ENCODE results near the gene ABITRAM. TPM values are rescaled to one million over a fixed set of nuclear protein-coding genes. Genes with fewer than 3 reads are reported as not detected.

The ABITRAM gene
- total and polyA plus RNA-seq, 2 of the 13 experiments (the other 11 are each of a cell fraction or from before 2014, with no cell fraction given): 10.2 to 21.6 TPM

- no peak for TF ChIP-seq ZNF407 (CRISPR knock-in tag; IDR thresholded peaks at IDR 0.05; ENCODE audit: not compliant biosample characterization)
- no peak for TF ChIP-seq ZKSCAN5 (CRISPR knock-in tag; IDR thresholded peaks at IDR 0.05)
- no peak for TF ChIP-seq MATR3 (CRISPR knock-in tag; IDR thresholded peaks at IDR 0.05)
- no peak for TF ChIP-seq PAF1 (CRISPR knock-in tag; IDR thresholded peaks at IDR 0.05)
- TF ChIP-seq ZNF557 (CRISPR knock-in tag; IDR thresholded peaks at IDR 0.05): no peak
Measured at GRCh38 chr9:108983885-108984284, 49.7 kb downstream of the ABITRAM start (continued).

Other genes starting within 250 kb of the ABITRAM start
- gene ACTL7B, start 78.4 kb upstream of the ABITRAM start, total RNA-seq (2016; rRNA removed; fragmentation: Illumina TruSeq; extraction: Trizol): 0.07 TPM in 1 of 2 replicates, not detected in the other
- gene ACTL7B, start 78.4 kb upstream of the ABITRAM start, polyA plus RNA-seq (2011; rRNA removed): 0.07 and 0.11 TPM in 2 replicates
- not detected in 2 replicates for gene ACTL7A, start 72.1 kb upstream of the ABITRAM start, total RNA-seq (2016; rRNA removed; fragmentation: Illumina TruSeq; extraction: Trizol)
- not detected in 2 replicates for gene ACTL7A, start 72.1 kb upstream of the ABITRAM start, polyA plus RNA-seq (2011; rRNA removed)
- gene ELP1, start 276 bp upstream of the ABITRAM start, total RNA-seq (2016; rRNA removed; fragmentation: Illumina TruSeq; extraction: Trizol): 275 and 437 TPM in 2 replicates
- gene ELP1, start 276 bp upstream of the ABITRAM start, polyA plus RNA-seq (2011; rRNA removed): 137 and 157 TPM in 2 replicates
- gene CTNNAL1, start 79.1 kb downstream of the ABITRAM start, total RNA-seq (2016; rRNA removed; fragmentation: Illumina TruSeq; extraction: Trizol): 162 and 227 TPM in 2 replicates
- 19.9 and 32.0 TPM in 2 replicates for gene CTNNAL1, start 79.1 kb downstream of the ABITRAM start, polyA plus RNA-seq (2011; rRNA removed)
- 39.7 and 55.4 TPM in 2 replicates for gene TMEM245, start 185.5 kb downstream of the ABITRAM start, total RNA-seq (2016; rRNA removed; fragmentation: Illumina TruSeq; extraction: Trizol)
- gene TMEM245, start 185.5 kb downstream of the ABITRAM start, polyA plus RNA-seq (2011; rRNA removed): 40.1 and 53.5 TPM in 2 replicates
- 0.02 TPM in 1 of 2 replicates, not detected in the other for gene FRRS1L, start 232.8 kb downstream of the ABITRAM start, total RNA-seq (2016; rRNA removed; fragmentation: Illumina TruSeq; extraction: Trizol)
- 0.01 and 0.03 TPM in 2 replicates for gene FRRS1L, start 232.8 kb downstream of the ABITRAM start, polyA plus RNA-seq (2011; rRNA removed)